ENCODE results near the gene KIFAP3. TPM values are rescaled to one million over a fixed set of nuclear protein-coding genes. Genes with fewer than 3 reads are reported as not detected.
"Not testable (repeated sequence)": the region's sequence is repeated elsewhere in the genome, so short reads cannot be mapped to it uniquely, and the experiment has no call there.

Gene KIFAP3
- total RNA-seq, 1 donor = 39.8 TPM

DNA sequence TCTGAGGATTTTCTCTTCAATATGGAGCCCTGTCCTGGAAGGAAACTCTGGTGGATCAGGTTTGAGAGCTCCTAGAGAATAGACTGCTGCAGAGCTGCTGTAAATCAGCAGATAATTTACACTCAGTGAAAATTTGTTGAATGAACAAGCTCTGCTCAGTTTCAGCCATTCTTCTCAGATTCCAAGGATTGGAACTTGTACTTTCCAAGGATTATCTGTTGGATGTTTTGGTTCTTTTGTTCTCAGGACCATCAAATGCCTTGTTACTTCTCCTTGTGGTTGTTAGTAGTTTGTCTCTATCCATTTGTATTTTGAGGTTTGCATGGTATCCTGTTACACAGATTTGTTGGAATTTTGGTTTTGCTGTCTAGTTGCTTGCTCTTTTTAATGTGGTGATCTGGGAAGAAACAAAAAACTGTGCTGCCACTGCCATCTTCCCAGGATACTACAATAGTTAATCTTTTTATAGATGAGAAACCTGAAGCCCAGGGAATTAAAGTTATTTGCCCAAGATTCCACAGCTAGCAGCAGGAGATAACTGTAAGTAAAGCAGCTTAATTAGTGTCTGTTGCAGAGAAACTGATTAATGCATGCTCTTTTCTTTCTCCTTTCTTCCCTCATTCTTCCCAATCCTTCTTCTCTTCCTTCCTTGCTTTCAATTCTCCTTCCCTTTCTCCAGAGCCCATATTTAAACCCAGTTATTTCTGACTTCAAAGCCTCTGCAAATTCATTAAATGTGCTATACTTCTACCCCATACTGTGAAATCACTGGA, 21.7 kb upstream of the KIFAP3 start:
- no peak for DNase-seq (ENCODE audit: low read depth)
- no peak overlapping the region for H3K4me3 ChIP-seq (ENCODE audit: low read depth, low read length)
- TF ChIP-seq, protein P1, sequence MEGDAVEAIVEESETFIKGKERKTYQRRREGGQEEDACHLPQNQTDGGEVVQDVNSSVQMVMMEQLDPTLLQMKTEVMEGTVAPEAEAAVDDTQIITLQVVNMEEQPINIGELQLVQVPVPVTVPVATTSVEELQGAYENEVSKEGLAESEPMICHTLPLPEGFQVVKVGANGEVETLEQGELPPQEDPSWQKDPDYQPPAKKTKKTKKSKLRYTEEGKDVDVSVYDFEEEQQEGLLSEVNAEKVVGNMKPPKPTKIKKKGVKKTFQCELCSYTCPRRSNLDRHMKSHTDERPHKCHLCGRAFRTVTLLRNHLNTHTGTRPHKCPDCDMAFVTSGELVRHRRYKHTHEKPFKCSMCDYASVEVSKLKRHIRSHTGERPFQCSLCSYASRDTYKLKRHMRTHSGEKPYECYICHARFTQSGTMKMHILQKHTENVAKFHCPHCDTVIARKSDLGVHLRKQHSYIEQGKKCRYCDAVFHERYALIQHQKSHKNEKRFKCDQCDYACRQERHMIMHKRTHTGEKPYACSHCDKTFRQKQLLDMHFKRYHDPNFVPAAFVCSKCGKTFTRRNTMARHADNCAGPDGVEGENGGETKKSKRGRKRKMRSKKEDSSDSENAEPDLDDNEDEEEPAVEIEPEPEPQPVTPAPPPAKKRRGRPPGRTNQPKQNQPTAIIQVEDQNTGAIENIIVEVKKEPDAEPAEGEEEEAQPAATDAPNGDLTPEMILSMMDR (IDR thresholded peaks at IDR 0.05; ENCODE audit: insufficient read depth, low read length) = no peak

DNA sequence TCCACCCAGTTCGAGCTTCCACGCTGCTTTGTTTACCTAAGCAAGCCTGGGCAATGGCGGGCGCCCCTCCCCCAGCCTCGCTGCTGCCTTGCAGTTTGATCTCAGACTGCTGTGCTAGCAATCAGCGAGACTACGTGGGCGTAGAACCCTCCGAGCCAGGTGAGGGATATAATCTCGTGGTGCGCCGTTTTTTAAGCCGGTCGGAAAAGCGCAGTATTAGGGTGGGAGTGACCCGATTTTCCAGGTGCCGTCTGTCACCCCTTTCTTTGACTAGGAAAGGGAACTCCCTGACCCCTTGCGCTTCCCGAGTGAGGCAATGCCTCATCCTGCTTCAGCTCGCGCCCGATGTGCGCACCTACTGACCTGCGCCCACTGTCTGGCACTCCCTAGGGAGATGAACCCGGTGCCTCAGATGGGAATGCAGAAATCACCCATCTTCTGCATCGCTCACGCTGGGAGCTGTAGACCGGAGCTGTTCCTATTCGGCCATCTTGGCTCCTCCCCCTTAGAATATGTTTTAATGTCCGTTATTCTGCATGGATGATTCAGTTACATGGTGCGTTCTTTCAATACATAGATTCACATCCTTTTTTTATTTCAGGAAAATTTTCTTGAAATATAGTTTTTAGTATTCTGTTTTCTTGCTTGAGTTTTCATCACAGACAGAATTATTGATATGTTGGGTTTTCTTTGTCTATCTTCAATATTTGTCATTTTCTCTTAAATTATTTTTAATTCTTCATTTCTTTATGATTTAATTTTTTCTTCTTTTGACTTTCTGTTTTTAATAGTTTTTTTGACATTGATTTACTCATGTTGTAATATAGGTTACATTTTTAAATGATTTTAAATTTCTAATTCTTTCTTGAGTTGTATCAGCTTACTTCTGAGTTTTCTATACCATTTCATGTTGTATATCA, 20.5 kb upstream of the KIFAP3 start:
- DNase-seq (ENCODE audit: low read depth); H3K4me3 ChIP-seq (ENCODE audit: low read depth, low read length): not testable (repeated sequence)

DNA sequence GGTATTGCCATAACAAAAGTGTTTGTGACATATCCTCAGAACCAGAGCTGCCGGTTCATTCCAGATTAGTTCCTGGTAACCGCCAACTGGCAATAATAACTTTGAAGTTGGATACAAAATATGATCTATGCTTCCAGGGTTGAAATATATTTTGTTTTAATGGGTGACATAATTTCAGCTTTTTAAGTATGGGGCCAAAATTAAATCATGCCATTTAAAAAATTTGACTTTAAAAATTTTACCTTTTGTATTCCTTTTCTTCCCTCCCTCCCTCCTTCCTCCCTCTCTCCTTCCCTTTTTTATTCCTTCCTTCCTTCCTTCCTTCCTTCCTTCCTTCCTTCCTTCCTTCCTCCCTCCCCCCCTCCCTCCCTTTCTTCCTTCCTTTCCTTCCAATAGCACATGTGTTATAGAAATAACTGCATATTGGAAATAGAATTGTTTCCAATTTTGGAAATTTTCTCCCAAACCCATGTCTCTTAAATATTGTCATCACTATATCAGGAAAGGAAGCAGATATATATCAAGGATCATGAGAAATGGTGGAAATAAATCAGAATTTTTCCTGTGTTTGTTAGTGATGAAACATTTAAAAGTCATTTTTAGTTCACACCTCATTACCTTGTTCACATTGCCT, 12.0 kb upstream of the KIFAP3 start:
- no peak overlapping the region for H3K4me3 ChIP-seq (ENCODE audit: low read depth, low read length)
- no peak for DNase-seq (ENCODE audit: low read depth)
- TF ChIP-seq, protein P1 (IDR thresholded peaks at IDR 0.05; ENCODE audit: insufficient read depth, low read length) = no peak

- H3K4me3 ChIP-seq (ENCODE audit: low read depth, low read length) = no peak overlapping the region
- DNase-seq (ENCODE audit: low read depth) = no peak
- TF ChIP-seq, protein P1 (IDR thresholded peaks at IDR 0.05; ENCODE audit: insufficient read depth, low read length) = no peak
Observed at GRCh38 chr1:170085091-170085490, 10.6 kb upstream of the KIFAP3 start.

DNA sequence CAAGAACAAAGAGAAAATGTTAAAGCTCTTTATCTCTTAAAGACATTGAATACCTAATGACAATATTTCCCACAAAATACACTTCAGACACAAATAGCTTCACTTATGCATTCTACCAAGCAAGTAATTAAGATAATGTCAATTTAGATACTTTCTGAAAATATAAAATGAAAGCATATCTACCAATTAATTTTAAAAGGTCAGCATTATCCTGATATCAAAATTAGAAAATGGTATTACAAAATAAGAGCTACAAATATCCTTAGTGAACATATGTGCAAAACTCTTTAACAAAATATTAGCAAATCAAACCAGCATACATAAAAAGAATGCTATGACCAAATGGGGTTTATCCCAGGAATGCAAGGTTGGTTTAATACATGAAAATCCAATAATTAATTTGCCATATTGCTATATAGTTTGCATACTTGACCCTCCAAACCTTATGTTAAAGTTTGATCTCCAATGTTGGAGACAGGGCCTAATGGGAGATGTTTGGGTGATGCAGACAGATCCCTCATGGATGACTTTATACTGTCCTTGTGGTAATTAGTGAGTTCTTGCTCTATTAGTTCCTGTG, 4.2 kb upstream of the KIFAP3 start:
- TF ChIP-seq, protein P1 (IDR thresholded peaks at IDR 0.05; ENCODE audit: insufficient read depth, low read length) = no peak
- DNase-seq (ENCODE audit: low read depth) = no peak
- no peak overlapping the region for H3K4me3 ChIP-seq (ENCODE audit: low read depth, low read length)

- no peak overlapping the region for H3K4me3 ChIP-seq (ENCODE audit: low read depth, low read length)
- TF ChIP-seq, protein P1 (IDR thresholded peaks at IDR 0.05; ENCODE audit: insufficient read depth, low read length) = no peak
- no peak for DNase-seq (ENCODE audit: low read depth)
Observed at GRCh38 chr1:170077926-170078325, 3.4 kb upstream of the KIFAP3 start.

- DNase-seq (ENCODE audit: low read depth); H3K4me3 ChIP-seq (ENCODE audit: low read depth, low read length): not testable (repeated sequence)
Observed at GRCh38 chr1:170076952-170077351, 2.5 kb upstream of the KIFAP3 start.
